Osteoblast (primary cell): Measurements from ENCODE around the gene RAB6D. TPM values are rescaled to one million over a fixed set of nuclear protein-coding genes. Genes with fewer than 3 reads are reported as not detected.
"Not testable (repeated sequence)": the region's sequence is repeated elsewhere in the genome, so short reads cannot be mapped to it uniquely, and the experiment has no call there.

ENCODE experiments used
- DNase-seq: peaks from one replicate; pipeline ENCODE4 v3.0.0; 2011; ENCODE audit warnings: low spot score, mixed read lengths; ENCODE audit not compliant: insufficient read length; ENCODE audit errors: missing footprints
- H2AFZ ChIP-seq: 2 replicates; pipeline ENCODE4 v1.6.0; 2011; ENCODE audit warnings: mild to moderate bottlenecking, low read length
- H3K27ac ChIP-seq: 2 replicates; pipeline ENCODE4 v1.5.1; 2011; ENCODE audit warnings: mild to moderate bottlenecking, low read depth, low read length, moderate library complexity
- H3K27me3 ChIP-seq: 2 replicates; pipeline ENCODE4 v1.6.0; 2012; ENCODE audit warnings: mild to moderate bottlenecking, control low read depth, inconsistent platforms, low read length, moderate library complexity; ENCODE audit not compliant: insufficient read depth
- H3K36me3 ChIP-seq: 2 replicates; pipeline ENCODE4 v1.5.1; 2011; ENCODE audit warnings: mild to moderate bottlenecking, low read length, control low read depth, moderate library complexity; ENCODE audit not compliant: insufficient read depth
- H3K4me1 ChIP-seq: 2 replicates; pipeline ENCODE4 v1.5.1; 2011; ENCODE audit warnings: mild to moderate bottlenecking, low read length, control low read depth, moderate library complexity; ENCODE audit not compliant: insufficient read depth
- H3K4me2 ChIP-seq: 2 replicates; pipeline ENCODE4 v1.6.0; 2011; ENCODE audit warnings: mild to moderate bottlenecking, low read length; ENCODE audit not compliant: insufficient read depth
- H3K4me3 ChIP-seq: fragments of 200-600 bp; sonication (generic); 3 replicates; pipeline ENCODE4 v1.5.1; 2012; ENCODE audit warnings: mild to moderate bottlenecking, low read length, inconsistent platforms; ENCODE audit not compliant: insufficient read depth
- H3K79me2 ChIP-seq: 2 replicates; pipeline ENCODE4 v1.6.0; 2012; ENCODE audit warnings: mild to moderate bottlenecking, low read length, control low read depth, inconsistent platforms; ENCODE audit not compliant: insufficient read depth
- H3K9me3 ChIP-seq: 2 replicates; pipeline ENCODE4 v1.5.1; 2011; ENCODE audit warnings: low read depth, low read length, control low read depth
- H4K20me1 ChIP-seq: 2 replicates; pipeline ENCODE4 v1.6.0; 2012; ENCODE audit warnings: mild to moderate bottlenecking, low read length, control low read depth; ENCODE audit not compliant: insufficient read depth
- total RNA-seq: library from RNA; depleted of rRNA; stranded (reverse); fragments of >200 nt; gene quantifications from 2 replicates; pipeline ENCODE4 v1.2.3, GENCODE V29; 2012
- TF ChIP-seq, protein P1 (sequence below): IDR thresholded peaks from 2 replicates; pipeline ENCODE4 v1.5.1; 2011; ENCODE audit warnings: mild to moderate bottlenecking, low read depth, low read length, moderate library complexity; ENCODE audit errors: extremely low read depth

Gene RAB6D
- total RNA-seq, 1 donor, result not detected

DNA sequence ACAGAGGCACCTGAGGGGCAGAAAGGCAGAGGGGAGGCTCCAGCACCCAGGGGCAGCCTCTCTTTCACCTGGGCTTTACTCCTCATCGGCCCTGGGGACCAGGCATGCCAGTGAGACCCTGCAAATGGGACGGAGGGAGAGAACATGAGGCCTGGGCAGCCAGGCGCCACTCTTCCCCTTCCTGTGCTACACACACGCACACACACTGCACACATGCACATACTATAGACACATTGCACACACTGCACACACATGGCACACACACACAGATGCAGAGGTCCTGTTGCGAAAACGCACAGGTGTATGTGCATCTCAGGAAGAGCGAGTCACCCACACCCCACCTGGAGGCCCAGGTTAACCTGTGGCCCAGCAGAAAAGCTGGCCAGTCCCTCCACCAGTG is 3.4 kb upstream of the RAB6D start:
- H3K4me3 ChIP-seq, result no peak overlapping the region
- TF ChIP-seq, protein P1, sequence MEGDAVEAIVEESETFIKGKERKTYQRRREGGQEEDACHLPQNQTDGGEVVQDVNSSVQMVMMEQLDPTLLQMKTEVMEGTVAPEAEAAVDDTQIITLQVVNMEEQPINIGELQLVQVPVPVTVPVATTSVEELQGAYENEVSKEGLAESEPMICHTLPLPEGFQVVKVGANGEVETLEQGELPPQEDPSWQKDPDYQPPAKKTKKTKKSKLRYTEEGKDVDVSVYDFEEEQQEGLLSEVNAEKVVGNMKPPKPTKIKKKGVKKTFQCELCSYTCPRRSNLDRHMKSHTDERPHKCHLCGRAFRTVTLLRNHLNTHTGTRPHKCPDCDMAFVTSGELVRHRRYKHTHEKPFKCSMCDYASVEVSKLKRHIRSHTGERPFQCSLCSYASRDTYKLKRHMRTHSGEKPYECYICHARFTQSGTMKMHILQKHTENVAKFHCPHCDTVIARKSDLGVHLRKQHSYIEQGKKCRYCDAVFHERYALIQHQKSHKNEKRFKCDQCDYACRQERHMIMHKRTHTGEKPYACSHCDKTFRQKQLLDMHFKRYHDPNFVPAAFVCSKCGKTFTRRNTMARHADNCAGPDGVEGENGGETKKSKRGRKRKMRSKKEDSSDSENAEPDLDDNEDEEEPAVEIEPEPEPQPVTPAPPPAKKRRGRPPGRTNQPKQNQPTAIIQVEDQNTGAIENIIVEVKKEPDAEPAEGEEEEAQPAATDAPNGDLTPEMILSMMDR, result no peak
- no peak overlapping the region for H2AFZ ChIP-seq
- H3K27me3 ChIP-seq, result peaks cover 7% of the 10 kb centered on the region
- H3K79me2 ChIP-seq, result no peaks in the 10 kb centered on the region
- no peaks in the 10 kb centered on the region for H3K4me1 ChIP-seq
- no peaks in the 10 kb centered on the region for H3K36me3 ChIP-seq
- H3K9me3 ChIP-seq, result no peaks in the 10 kb centered on the region
- DNase-seq, result no peak
- H3K27ac ChIP-seq, result no peak overlapping the region
- H4K20me1 ChIP-seq, result no peaks in the 10 kb centered on the region
- no peak overlapping the region for H3K4me2 ChIP-seq

DNA sequence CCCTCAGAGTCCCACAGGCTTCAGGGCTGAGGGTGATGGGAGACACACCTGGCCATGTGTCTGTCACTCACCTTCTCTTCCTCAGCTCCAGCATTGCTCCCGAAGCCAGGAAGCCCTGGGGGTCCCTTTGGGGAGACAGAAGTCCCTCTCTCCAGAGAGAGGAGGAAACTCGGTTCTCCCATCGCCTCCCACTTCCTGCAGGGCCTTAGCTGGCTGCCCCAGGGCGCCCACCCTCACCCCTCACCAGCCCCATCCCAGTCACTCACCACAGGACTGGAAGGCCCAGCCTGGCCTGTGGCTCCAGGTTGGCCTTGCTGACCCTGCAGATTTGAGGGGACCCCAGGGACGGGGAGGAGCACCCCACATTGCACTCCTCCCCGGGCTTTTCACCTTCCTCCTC is 2.7 kb upstream of the RAB6D start:
- Histone ChIP-seq H4K20me1 (no peaks in the 10 kb centered on the region), H3K27ac (no peak overlapping the region), H3K4me1 (no peaks in the 10 kb centered on the region), H3K79me2 (no peaks in the 10 kb centered on the region), H3K4me3 (no peak overlapping the region), H3K27me3 (peaks cover 7% of the 10 kb centered on the region), H3K4me2 (no peak overlapping the region), H3K36me3 (no peaks in the 10 kb centered on the region), H2AFZ (no peak overlapping the region), H3K9me3 (no peaks in the 10 kb centered on the region)
- TF ChIP-seq, protein P1, result no peak
- no peak for DNase-seq

DNA sequence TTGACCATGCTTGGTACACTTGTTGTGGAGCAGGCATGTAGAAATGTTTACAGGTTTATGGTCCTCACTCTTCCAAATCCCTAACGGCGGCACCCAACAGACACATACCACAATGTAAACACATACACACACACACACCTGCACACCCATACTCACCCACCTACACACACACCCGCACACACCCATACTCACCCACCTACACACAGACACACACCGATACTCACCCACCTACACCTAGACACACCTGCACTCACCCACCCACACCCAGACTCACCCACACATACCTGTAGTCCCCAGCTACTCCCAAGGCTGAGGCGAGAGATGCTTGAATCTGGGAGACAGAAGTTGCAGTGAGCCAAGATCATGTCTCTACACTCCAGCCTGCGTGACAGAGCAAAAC is 1.5 kb upstream of the RAB6D start:
- Histone ChIP-seq H3K4me2 (no peak overlapping the region), H3K4me1 (no peaks in the 10 kb centered on the region), H2AFZ (no peak overlapping the region), H3K9me3 (no peaks in the 10 kb centered on the region), H3K4me3 (no peak overlapping the region), H3K36me3 (no peaks in the 10 kb centered on the region), H3K27ac (no peak overlapping the region), H3K27me3 (peaks cover 7% of the 10 kb centered on the region), H4K20me1 (no peaks in the 10 kb centered on the region), H3K79me2 (no peaks in the 10 kb centered on the region)
- TF ChIP-seq, protein P1, result no peak
- DNase-seq, result no peak

DNA sequence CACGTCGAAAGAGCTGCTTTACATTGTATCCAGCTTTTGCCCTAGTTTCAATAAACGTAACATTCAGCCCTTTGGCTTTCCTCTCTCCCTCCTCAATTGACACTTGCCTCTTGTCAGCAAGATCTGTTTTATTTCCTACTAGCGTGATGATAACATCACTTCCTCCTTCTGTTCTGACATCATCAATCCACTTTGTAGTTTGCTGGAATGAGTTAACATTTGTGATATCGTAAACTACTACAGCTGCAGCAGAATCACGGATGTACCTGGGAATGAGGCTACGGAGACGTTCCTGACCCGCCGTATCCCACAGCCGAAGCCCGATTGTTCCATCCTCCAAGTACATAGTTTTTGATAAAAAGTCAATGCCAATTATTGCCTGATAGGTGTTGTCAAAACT is 755 bp downstream of the RAB6D start:
- H3K4me2 ChIP-seq, H3K36me3 ChIP-seq, H2AFZ ChIP-seq, H3K9me3 ChIP-seq, H3K4me3 ChIP-seq, DNase-seq, H3K4me1 ChIP-seq, H3K27ac ChIP-seq, H3K27me3 ChIP-seq, H3K79me2 ChIP-seq, H4K20me1 ChIP-seq: not testable (repeated sequence)

DNA sequence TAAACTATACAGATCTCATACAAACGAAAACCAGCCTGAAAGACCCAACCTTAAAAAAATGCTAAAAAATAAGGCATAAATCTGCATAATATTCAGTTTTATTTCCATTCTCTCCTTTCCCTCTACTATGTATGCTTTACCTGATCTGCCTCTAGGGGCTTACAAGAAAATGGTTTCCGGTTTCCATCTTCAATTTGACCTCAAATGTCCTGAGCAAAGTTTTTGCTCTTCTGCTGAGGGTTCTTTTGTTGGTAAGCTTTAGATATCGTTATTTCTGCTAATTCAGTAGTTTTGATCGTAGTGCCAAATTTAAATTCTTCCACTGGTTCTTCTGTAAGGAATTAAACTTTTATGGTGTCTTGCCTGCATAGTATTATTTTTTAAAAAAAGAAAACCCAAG is 2.2 kb downstream of the RAB6D start:
- H3K27me3 ChIP-seq, H3K79me2 ChIP-seq, H4K20me1 ChIP-seq, H3K27ac ChIP-seq, H3K4me3 ChIP-seq, H3K4me1 ChIP-seq, H2AFZ ChIP-seq, H3K36me3 ChIP-seq, DNase-seq, H3K4me2 ChIP-seq, H3K9me3 ChIP-seq: not testable (repeated sequence)

DNA sequence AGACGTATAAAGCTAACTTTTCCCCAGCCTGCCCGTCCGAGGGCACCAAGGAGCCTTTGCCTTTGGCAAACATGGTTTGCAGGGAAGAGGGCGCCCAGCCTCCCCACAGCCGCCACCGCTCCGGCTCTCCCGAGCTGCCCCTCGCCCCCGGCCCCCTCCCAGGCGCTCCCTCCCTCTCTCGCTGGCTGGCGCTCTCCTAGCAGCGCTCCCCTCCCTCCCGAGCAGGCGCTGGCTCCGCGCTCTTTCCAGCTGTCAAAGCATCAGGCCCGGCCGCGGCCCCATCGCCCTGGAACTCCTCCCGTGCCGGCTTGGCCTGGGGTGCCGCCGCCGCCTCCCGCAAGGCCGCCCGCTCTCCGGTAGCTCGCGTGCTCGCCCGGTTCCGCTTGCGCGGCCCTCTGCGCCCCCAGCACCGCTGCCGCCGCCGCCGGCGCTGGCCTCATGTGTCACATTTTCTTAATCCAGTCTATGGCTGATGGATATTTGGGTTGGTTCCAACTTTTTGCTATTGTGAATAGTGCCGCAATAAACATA is 10.7 kb downstream of the RAB6D start:
- H3K79me2 ChIP-seq, H3K9me3 ChIP-seq, H3K27ac ChIP-seq, H3K36me3 ChIP-seq, H3K4me1 ChIP-seq, H4K20me1 ChIP-seq, H2AFZ ChIP-seq, DNase-seq, H3K27me3 ChIP-seq, H3K4me2 ChIP-seq, H3K4me3 ChIP-seq: not testable (repeated sequence)
